ENCODE results near the gene CFAP299.
"Not testable (repeated sequence)": the region's sequence is repeated elsewhere in the genome, so short reads cannot be mapped to it uniquely, and the experiment has no call there.

Gene CFAP299

DNA sequence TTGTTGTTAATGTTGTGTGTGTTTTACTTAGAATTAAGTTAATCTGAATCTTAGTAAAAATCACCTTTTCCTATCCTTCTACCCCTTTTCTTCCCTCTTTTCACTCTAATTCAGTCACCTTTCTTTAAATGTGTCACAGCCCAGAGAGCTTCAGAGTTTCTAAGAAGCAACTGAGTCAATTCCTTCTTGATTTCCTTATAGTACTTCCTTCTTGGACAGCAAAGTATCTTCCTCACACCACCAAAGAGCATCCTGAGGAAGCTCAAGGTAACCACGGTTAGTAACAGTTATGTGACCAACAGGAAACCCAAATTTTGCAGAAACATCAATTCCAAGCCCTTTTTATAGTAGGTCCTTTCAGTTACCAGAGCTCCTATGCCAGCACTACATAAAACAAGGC is 451.8 kb downstream of the CFAP299 start:
- no peak for TF ChIP-seq SUZ12 (IDR thresholded peaks at IDR 0.05; ENCODE audit: extremely low read depth, insufficient read depth, insufficient read length)
- no peak for TF ChIP-seq YY1 (IDR thresholded peaks at IDR 0.05; ENCODE audit: insufficient read depth, insufficient read length)
- no peak for TF ChIP-seq ZNF274 (IDR thresholded peaks at IDR 0.05; ENCODE audit: low read depth, low read length)
- Histone ChIP-seq H3K27me3 (ENCODE audit: insufficient read depth, insufficient read length) (no peaks in the 10 kb centered on the region), H3K9me3 (ENCODE audit: insufficient read depth, low read length) (no peaks in the 10 kb centered on the region), H3K36me3 (ENCODE audit: insufficient read depth, insufficient read length, low read length) (no peaks in the 10 kb centered on the region), H3K9ac (ENCODE audit: insufficient read length, low read depth) (no peak overlapping the region), H3K4me3 (ENCODE audit: insufficient read length, low read depth) (no peak overlapping the region), H3K4me1 (ENCODE audit: insufficient read depth, insufficient read length) (no peaks in the 10 kb centered on the region)
- no peak for DNase-seq (ENCODE audit: low read depth, low spot score)

DNA sequence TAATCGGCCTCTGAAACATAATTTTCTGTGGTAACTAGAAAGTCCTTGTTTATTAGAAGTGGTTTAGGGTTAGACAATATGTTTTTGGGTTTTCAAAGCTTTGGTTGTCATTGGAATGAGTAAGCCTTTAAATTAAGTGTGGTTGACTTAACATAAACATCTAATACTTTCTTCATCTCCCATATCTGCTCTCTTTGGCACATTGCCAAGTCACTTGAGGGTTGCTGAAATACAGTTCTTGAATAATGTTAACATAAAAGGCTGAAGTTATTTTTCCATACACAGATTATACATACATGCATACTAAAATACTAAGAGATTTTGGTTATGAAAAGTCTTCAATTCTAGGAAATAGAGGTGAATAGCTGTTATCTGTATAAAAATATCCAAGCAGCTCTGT is 453.3 kb downstream of the CFAP299 start:
- Histone ChIP-seq H3K36me3 (ENCODE audit: insufficient read depth, insufficient read length, low read length) (no peaks in the 10 kb centered on the region), H3K27me3 (ENCODE audit: insufficient read depth, insufficient read length) (no peaks in the 10 kb centered on the region), H3K4me1 (ENCODE audit: insufficient read depth, insufficient read length) (no peaks in the 10 kb centered on the region)

DNA sequence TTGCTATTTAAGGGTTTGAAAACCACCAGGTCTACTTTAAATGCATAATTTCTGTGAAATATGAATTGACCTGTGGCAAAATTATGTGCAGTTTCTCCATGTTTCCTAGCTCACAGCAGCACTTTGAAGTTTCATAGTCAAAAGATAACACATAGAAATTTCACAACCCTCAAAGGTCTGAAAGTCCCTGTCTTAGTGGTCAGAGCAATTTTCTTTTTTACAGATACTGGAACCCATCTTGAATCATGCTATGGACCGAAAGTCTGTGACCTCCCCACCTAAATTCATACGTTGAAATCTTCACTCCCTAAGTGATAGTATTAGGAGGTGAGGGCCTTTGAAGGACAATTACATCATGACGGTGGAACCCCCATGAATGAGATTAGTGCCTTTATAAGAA is 454.6 kb downstream of the CFAP299 start:
- DNase-seq (ENCODE audit: low read depth, low spot score) = no peak
- Histone ChIP-seq H3K36me3 (ENCODE audit: insufficient read depth, insufficient read length, low read length) (no peaks in the 10 kb centered on the region), H3K4me3 (ENCODE audit: insufficient read length, low read depth) (no peak overlapping the region), H3K27me3 (ENCODE audit: insufficient read depth, insufficient read length) (no peaks in the 10 kb centered on the region), H3K4me1 (ENCODE audit: insufficient read depth, insufficient read length) (no peaks in the 10 kb centered on the region), H3K9ac (ENCODE audit: insufficient read length, low read depth) (no peak overlapping the region), H3K9me3 (ENCODE audit: insufficient read depth, low read length) (no peaks in the 10 kb centered on the region)
- no peak for TF ChIP-seq ZNF274 (IDR thresholded peaks at IDR 0.05; ENCODE audit: low read depth, low read length)
- TF ChIP-seq YY1 (IDR thresholded peaks at IDR 0.05; ENCODE audit: insufficient read depth, insufficient read length) = no peak
- no peak for TF ChIP-seq SUZ12 (IDR thresholded peaks at IDR 0.05; ENCODE audit: extremely low read depth, insufficient read depth, insufficient read length)

More for the DNA sequence above, 453.3 kb downstream of the CFAP299 start:
- no peaks in the 10 kb centered on the region for H3K9me3 ChIP-seq (ENCODE audit: insufficient read depth, low read length)
- no peak overlapping the region for H3K4me3 ChIP-seq (ENCODE audit: insufficient read length, low read depth)
- no peak overlapping the region for H3K9ac ChIP-seq (ENCODE audit: insufficient read length, low read depth)
- TF ChIP-seq SUZ12 (IDR thresholded peaks at IDR 0.05; ENCODE audit: extremely low read depth, insufficient read depth, insufficient read length) = no peak
- TF ChIP-seq ZNF274 (IDR thresholded peaks at IDR 0.05; ENCODE audit: low read depth, low read length) = no peak
- no peak for TF ChIP-seq YY1 (IDR thresholded peaks at IDR 0.05; ENCODE audit: insufficient read depth, insufficient read length)
- no peak for DNase-seq (ENCODE audit: low read depth, low spot score)

DNA sequence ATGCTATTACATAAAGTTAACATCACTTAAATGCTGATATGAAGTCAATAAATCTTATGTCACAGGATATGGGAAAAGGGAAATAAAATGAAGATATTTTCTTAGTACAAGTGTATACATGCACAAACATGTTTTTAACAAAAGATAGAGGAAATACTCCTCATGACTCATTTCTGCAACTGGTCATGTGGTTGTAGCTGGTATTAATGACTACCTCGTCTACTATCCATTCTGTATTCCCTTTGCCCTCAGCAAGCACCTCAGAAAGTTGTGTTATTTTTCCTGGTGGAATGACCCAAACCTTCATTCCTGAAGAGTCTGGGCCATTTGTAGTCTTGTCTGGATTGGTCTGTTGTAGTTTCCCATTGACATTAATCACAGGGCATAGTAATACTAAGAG is 458.1 kb downstream of the CFAP299 start:
- H3K9ac ChIP-seq (ENCODE audit: insufficient read length, low read depth); H3K9me3 ChIP-seq (ENCODE audit: insufficient read depth, low read length); DNase-seq (ENCODE audit: low read depth, low spot score); H3K4me3 ChIP-seq (ENCODE audit: insufficient read length, low read depth); H3K4me1 ChIP-seq (ENCODE audit: insufficient read depth, insufficient read length); H3K36me3 ChIP-seq (ENCODE audit: insufficient read depth, insufficient read length, low read length); H3K27me3 ChIP-seq (ENCODE audit: insufficient read depth, insufficient read length): not testable (repeated sequence)

DNA sequence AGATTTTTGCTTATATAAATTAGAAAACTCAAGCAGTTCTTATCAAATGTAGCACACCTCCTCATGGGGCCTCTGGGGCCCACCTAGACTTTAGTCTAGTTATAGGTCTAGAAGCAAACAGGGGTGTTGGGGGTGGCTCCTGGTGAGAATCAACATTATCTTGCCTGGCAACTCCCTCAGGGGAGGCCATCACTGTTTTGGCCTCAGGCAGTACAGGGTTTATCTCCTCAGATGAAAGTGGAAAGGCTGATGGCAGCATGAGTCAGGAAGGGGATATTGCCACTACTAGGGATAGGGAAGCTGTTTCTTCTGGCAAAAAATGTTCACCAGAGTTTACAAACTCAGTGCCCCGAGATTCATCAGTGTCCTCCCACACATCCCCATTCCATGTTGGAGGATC is 462.6 kb downstream of the CFAP299 start:
- H3K36me3 ChIP-seq (ENCODE audit: insufficient read depth, insufficient read length, low read length) = no peaks in the 10 kb centered on the region
- no peaks in the 10 kb centered on the region for H3K4me1 ChIP-seq (ENCODE audit: insufficient read depth, insufficient read length)
- DNase-seq (ENCODE audit: low read depth, low spot score) = no peak
- TF ChIP-seq YY1 (IDR thresholded peaks at IDR 0.05; ENCODE audit: insufficient read depth, insufficient read length) (no peak), SUZ12 (IDR thresholded peaks at IDR 0.05; ENCODE audit: extremely low read depth, insufficient read depth, insufficient read length) (no peak), ZNF274 (IDR thresholded peaks at IDR 0.05; ENCODE audit: low read depth, low read length) (no peak)
- H3K9me3 ChIP-seq (ENCODE audit: insufficient read depth, low read length) = no peaks in the 10 kb centered on the region; the same call in 1 of the 2 replicates
- no peak overlapping the region for H3K9ac ChIP-seq (ENCODE audit: insufficient read length, low read depth)
- no peaks in the 10 kb centered on the region for H3K27me3 ChIP-seq (ENCODE audit: insufficient read depth, insufficient read length)
- H3K4me3 ChIP-seq (ENCODE audit: insufficient read length, low read depth) = no peak overlapping the region

DNA sequence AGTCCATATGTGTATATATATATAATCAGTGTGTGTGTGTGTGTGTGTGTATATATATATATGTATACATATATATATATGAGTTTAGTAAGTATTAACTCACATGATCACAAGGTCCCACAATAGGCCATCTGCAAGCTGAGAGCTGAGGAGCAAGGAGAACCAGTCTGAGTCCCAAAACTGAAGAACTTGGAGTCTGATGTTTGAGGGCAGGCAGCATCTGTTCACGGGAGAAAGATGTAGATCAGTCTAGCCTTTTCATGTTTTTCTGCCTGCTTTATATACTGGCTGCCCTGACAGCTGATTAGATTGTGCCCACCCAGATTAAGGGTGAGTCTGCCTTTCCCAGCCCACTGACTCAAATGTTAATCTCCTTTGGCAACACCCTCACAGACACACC is 465.2 kb downstream of the CFAP299 start:
- not testable (repeated sequence) for H3K9ac ChIP-seq (ENCODE audit: insufficient read length, low read depth); H3K36me3 ChIP-seq (ENCODE audit: insufficient read depth, insufficient read length, low read length); H3K4me3 ChIP-seq (ENCODE audit: insufficient read length, low read depth); H3K9me3 ChIP-seq (ENCODE audit: insufficient read depth, low read length); H3K27me3 ChIP-seq (ENCODE audit: insufficient read depth, insufficient read length); DNase-seq (ENCODE audit: low read depth, low spot score); H3K4me1 ChIP-seq (ENCODE audit: insufficient read depth, insufficient read length)

DNA sequence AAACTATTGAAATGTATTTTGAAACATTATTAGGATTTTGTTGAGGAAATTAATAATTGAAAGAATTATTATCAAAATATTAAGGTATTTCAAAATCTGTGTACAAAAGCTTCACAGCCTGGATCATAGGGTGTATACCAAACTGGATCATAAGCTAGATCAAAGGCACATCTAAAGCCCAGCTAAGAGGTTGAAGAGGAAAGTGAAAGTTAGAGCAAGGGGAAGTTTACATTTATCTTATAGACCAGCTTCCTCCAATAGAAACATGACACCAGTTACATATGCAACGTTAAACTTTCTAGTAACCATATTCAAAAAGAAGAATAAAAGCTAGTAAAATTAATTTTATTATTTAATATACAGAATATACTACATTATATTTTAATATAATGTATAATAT is 467.8 kb downstream of the CFAP299 start:
- DNase-seq (ENCODE audit: low read depth, low spot score) = no peak
- Histone ChIP-seq H3K4me1 (ENCODE audit: insufficient read depth, insufficient read length) (no peaks in the 10 kb centered on the region), H3K9ac (ENCODE audit: insufficient read length, low read depth) (no peak overlapping the region), H3K27me3 (ENCODE audit: insufficient read depth, insufficient read length) (no peaks in the 10 kb centered on the region), H3K36me3 (ENCODE audit: insufficient read depth, insufficient read length, low read length) (no peaks in the 10 kb centered on the region), H3K9me3 (ENCODE audit: insufficient read depth, low read length) (no peaks in the 10 kb centered on the region), H3K4me3 (ENCODE audit: insufficient read length, low read depth) (no peak overlapping the region)
- no peak for TF ChIP-seq SUZ12 (IDR thresholded peaks at IDR 0.05; ENCODE audit: extremely low read depth, insufficient read depth, insufficient read length)
- TF ChIP-seq ZNF274 (IDR thresholded peaks at IDR 0.05; ENCODE audit: low read depth, low read length) = no peak
- no peak for TF ChIP-seq YY1 (IDR thresholded peaks at IDR 0.05; ENCODE audit: insufficient read depth, insufficient read length)

DNA sequence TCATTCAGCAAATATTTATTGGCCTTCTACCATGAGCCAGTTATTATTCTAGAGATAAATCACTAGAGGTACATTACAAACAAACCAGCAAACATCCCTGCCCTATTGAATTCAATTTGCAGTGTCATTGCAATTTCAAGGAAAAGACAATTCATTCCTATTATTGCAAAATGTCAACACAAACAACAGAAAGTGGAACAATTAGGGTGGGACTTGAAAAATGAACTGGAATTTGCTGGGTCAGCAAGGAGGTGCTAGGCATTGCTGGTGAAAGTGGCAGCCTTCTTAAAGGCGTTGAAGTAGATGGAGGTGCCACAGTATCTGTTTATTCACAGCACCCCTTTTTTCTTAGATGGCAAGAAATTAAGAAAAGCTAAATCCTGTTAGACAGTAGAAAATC is 470.9 kb downstream of the CFAP299 start:
- Histone ChIP-seq H3K9me3 (ENCODE audit: insufficient read depth, low read length) (no peaks in the 10 kb centered on the region), H3K27me3 (ENCODE audit: insufficient read depth, insufficient read length) (no peaks in the 10 kb centered on the region), H3K4me1 (ENCODE audit: insufficient read depth, insufficient read length) (no peaks in the 10 kb centered on the region), H3K4me3 (ENCODE audit: insufficient read length, low read depth) (no peak overlapping the region), H3K36me3 (ENCODE audit: insufficient read depth, insufficient read length, low read length) (no peaks in the 10 kb centered on the region), H3K9ac (ENCODE audit: insufficient read length, low read depth) (no peak overlapping the region)
- no peak for DNase-seq (ENCODE audit: low read depth, low spot score)
- TF ChIP-seq SUZ12 (IDR thresholded peaks at IDR 0.05; ENCODE audit: extremely low read depth, insufficient read depth, insufficient read length) (no peak), ZNF274 (IDR thresholded peaks at IDR 0.05; ENCODE audit: low read depth, low read length) (no peak), YY1 (IDR thresholded peaks at IDR 0.05; ENCODE audit: insufficient read depth, insufficient read length) (no peak)
